Sigmoid colon (tissue), 3 donors: ENCODE data around the gene GDF2.

Source experiments
- POLR2A ChIP-seq, 2 donors: fragments of 450-650 bp; IDR thresholded peaks; one replicate each; pipeline ENCODE4 v1.6.1; 2016; ENCODE audit warnings: antibody characterized with exemption in 2 of 2, mild to moderate bottlenecking in 2 of 2, moderate library complexity in 2 of 2
- TF ChIP-seq, protein P1 (sequence below), 4 experiments: fragments of 450-650 bp in 3 of 4; fragments of 200-600 bp in 1 of 4; IDR thresholded peaks; one replicate each; pipeline ENCODE4 v1.5.1; 2016 to 2019; ENCODE audit warnings: antibody characterized with exemption in 4 of 4, mild to moderate bottlenecking in 3 of 4, moderate library complexity in 2 of 4

DNA sequence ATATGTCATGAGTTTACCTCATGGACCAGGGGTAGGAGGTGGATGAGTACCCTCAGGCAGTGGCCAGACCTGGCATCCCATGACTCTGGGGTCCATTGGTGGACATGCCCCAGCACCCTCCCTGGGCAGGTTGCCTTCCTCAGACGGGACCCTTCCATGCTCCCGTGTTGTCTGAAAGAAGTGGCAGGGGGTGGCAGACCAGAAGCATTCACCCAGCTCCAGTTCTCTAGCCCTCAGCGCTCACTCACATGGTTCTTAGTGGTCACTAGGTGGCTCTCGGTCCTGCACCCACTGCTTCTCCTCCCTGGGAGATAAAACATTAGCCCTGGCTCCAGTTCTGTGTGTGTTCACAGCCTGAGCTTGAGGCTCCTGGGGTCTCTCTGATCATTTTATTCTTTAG lies 31.9 kb downstream of the GDF2 start:
- no peak for TF ChIP-seq POLR2A (IDR thresholded peaks at IDR 0.05)
- TF ChIP-seq, protein P1, sequence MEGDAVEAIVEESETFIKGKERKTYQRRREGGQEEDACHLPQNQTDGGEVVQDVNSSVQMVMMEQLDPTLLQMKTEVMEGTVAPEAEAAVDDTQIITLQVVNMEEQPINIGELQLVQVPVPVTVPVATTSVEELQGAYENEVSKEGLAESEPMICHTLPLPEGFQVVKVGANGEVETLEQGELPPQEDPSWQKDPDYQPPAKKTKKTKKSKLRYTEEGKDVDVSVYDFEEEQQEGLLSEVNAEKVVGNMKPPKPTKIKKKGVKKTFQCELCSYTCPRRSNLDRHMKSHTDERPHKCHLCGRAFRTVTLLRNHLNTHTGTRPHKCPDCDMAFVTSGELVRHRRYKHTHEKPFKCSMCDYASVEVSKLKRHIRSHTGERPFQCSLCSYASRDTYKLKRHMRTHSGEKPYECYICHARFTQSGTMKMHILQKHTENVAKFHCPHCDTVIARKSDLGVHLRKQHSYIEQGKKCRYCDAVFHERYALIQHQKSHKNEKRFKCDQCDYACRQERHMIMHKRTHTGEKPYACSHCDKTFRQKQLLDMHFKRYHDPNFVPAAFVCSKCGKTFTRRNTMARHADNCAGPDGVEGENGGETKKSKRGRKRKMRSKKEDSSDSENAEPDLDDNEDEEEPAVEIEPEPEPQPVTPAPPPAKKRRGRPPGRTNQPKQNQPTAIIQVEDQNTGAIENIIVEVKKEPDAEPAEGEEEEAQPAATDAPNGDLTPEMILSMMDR (IDR thresholded peaks at IDR 0.05): no peak
